Body of pancreas (tissue), 4 donors: Measurements from ENCODE around the gene TMEM145. TPM values are rescaled to one million over a fixed set of nuclear protein-coding genes. Genes with fewer than 3 reads are reported as not detected.

ENCODE experiments used
- ATAC-seq: fragments of 150-250 bp; one replicate; pipeline ENCODE4 v1.9.1; 2016
- DNase-seq, 4 donors: peaks; one replicate each; pipeline ENCODE4 v3.0.0-alpha.2; 2019
- H3K27ac ChIP-seq, 4 donors: fragments of 200-600 bp; sonication (generic); 1 replicate in 3 of 4; 2 replicates in 1 of 4; pipeline versions ENCODE4 v1.5.1 to v1.6.1; 2016 to 2019; ENCODE audit warnings: mild to moderate bottlenecking in 1 of 4, mixed read lengths in 1 of 4, moderate library complexity in 1 of 4
- H3K27me3 ChIP-seq, 2 donors: fragments of 200-600 bp; sonication (generic); one replicate each; pipeline ENCODE4 v1.6.0; 2016; ENCODE audit warnings: mild to moderate bottlenecking in 1 of 2
- H3K36me3 ChIP-seq, 2 donors: fragments of 200-600 bp; sonication (generic); replicated peaks in 1 of 2; 2 replicates each; pipeline ENCODE4 v1.5.1; 2016; ENCODE audit warnings: low read depth in 2 of 2; ENCODE audit not compliant: insufficient read depth in 1 of 2
- H3K4me1 ChIP-seq: fragments of 200-600 bp; sonication (generic); one replicate; pipeline ENCODE4 v1.6.0; 2016
- H3K4me3 ChIP-seq, 2 donors: fragments of 200-600 bp; sonication (generic); 1 replicate in 1 of 2; 2 replicates in 1 of 2; pipeline ENCODE4 v1.5.1; 2016 to 2019
- H3K9me3 ChIP-seq, 3 donors: fragments of 200-600 bp; sonication (generic); 1 replicate in 2 of 3; 2 replicates in 1 of 3; pipeline ENCODE4 v1.5.1; 2016
- CTCF ChIP-seq, 7 experiments: fragments of 450-650 bp in 4 of 7; fragments of 200-600 bp in 3 of 7; sonication (generic) in 3 of 7; IDR thresholded peaks; one replicate each; pipeline ENCODE4 v1.5.1; 2016 to 2019; ENCODE audit warnings: antibody characterized with exemption in 7 of 7
- POLR2A ChIP-seq, 3 donors: fragments of 450-650 bp; IDR thresholded peaks; one replicate each; pipeline ENCODE4 v1.6.1; 2016; ENCODE audit warnings: antibody characterized with exemption in 3 of 3, mild to moderate bottlenecking in 2 of 3
- WGBS, 2 donors: methylation state at CpG; one replicate each; pipeline ENCODE4 v1.1.5; 2017; 5-methylcytosine and 5-hydroxymethylcytosine counted together
- intact Hi-C: fragments of 100-400 bp; cut with DNase I; formaldehyde crosslinking; loops from one replicate; pipeline ENCODE4 v1.15.1; 2023
- total RNA-seq, 2 donors: library from RNA; depleted of rRNA; stranded (reverse); fragments of >200 nt; gene quantifications; one replicate each; pipeline ENCODE4 v1.1.0, GENCODE V29; 2016

Gene TMEM145
- total RNA-seq, 2 donors from 2014 or later, result not detected

GRCh38 chr19:42277821-42278451 is 35.2 kb upstream of the TMEM145 start:
- H3K27me3 ChIP-seq, result no peaks in the 10 kb centered on the region
- DNase-seq (peak in 2 of 4 donors; percentile 23 to 57), ATAC-seq (no peak)
- TF ChIP-seq CTCF (IDR thresholded peaks at IDR 0.05) (no peak), POLR2A (IDR thresholded peaks at IDR 0.05) (no peak)
- intact Hi-C loops, result no loop called here
- H3K36me3 ChIP-seq, result no peaks in the 10 kb centered on the region
- H3K27ac ChIP-seq, result peak overlapping the region; percentile 13 to 92 (median 58)
- H3K4me3 ChIP-seq, result no peak overlapping the region
- peaks cover 78% of the 10 kb centered on the region for H3K4me1 ChIP-seq
- 48 to 56% methylated on average over 7 to 10 of the region's 10 CpGs for WGBS, 2 donors
- H3K9me3 ChIP-seq, result no peaks in the 10 kb centered on the region

GRCh38 chr19:42278452-42279154 is 34.5 kb upstream of the TMEM145 start:
- WGBS, 2 donors, result 64 to 81% methylated on average over 5 of the region's 5 CpGs
- intact Hi-C loops, result no loop called here
- DNase-seq, result no peak

GRCh38 chr19:42279155-42279901 is 33.8 kb upstream of the TMEM145 start:
- DNase-seq (peak in 1 of 4 donors; percentile 20), ATAC-seq (no peak)
- no peaks in the 10 kb centered on the region for H3K9me3 ChIP-seq
- no peak for TF ChIP-seq POLR2A (IDR thresholded peaks at IDR 0.05)
- TF ChIP-seq CTCF (IDR thresholded peaks at IDR 0.05), result no peak
- H3K27ac ChIP-seq, result peak overlapping the region in 3 of 4 donors; percentile 83 to 92 (median 87)
- no peaks in the 10 kb centered on the region for H3K36me3 ChIP-seq
- H3K4me1 ChIP-seq, result peaks cover 79% of the 10 kb centered on the region
- intact Hi-C loops, result no loop called here
- H3K27me3 ChIP-seq, result no peaks in the 10 kb centered on the region
- 11 to 13% methylated on average over 6 of the region's 6 CpGs for WGBS, 2 donors
- peak overlapping the region; percentile 63 for H3K4me3 ChIP-seq

More at GRCh38 chr19:42278452-42279154, 34.5 kb upstream of the TMEM145 start:
- Histone ChIP-seq H3K27me3 (no peaks in the 10 kb centered on the region), H3K36me3 (no peaks in the 10 kb centered on the region), H3K9me3 (no peaks in the 10 kb centered on the region), H3K4me3 (no peak overlapping the region), H3K27ac (peak overlapping the region; percentile 30 to 92 (median 85)), H3K4me1 (peaks cover 85% of the 10 kb centered on the region)
- ATAC-seq, result no peak
- no peak for TF ChIP-seq POLR2A (IDR thresholded peaks at IDR 0.05)
- no peak for TF ChIP-seq CTCF (IDR thresholded peaks at IDR 0.05)

GRCh38 chr19:42279902-42280814 is 33.0 kb upstream of the TMEM145 start:
- TF ChIP-seq POLR2A (IDR thresholded peaks at IDR 0.05) (peak in 1 of 3 donors; percentile 33), CTCF (IDR thresholded peaks at IDR 0.05) (peak; percentile 79 to 95 (median 90))
- intact Hi-C loops, result no loop called here
- H3K4me1 ChIP-seq, result peaks cover 78% of the 10 kb centered on the region
- no peaks in the 10 kb centered on the region for H3K27me3 ChIP-seq
- H3K27ac ChIP-seq, result peak overlapping the region; percentile 83 to 92 (median 86)
- peak; percentile 82 to 86 (median 85) for DNase-seq
- peak overlapping the region; percentile 63 for H3K4me3 ChIP-seq
- WGBS, 2 donors, result 1 to 2% methylated on average over 6 to 88 of the region's 89 CpGs
- no peaks in the 10 kb centered on the region for H3K9me3 ChIP-seq
- H3K36me3 ChIP-seq, result no peaks in the 10 kb centered on the region
- ATAC-seq, result peak; percentile 28
